ENCODE measurements around the gene YWHAE.
"Not testable (repeated sequence)": the region's sequence is repeated elsewhere in the genome, so short reads cannot be mapped to it uniquely, and the experiment has no call there.

Gene YWHAE

GRCh38 chr17:1399679-1400512, at the start of gene YWHAE:
TSS of gene YWHAE (minus strand) at chr17:1400222. CDS start at chr17:1400110, 112 bp downstream.
- DNase-seq (ENCODE audit: low read depth) = peak; percentile 98

- DNase-seq (ENCODE audit: low read depth) = no peak
Measured at GRCh38 chr17:1449412-1449967, 49.5 kb upstream of the YWHAE start.

GRCh38 chr17:1447052-1447451, 47.0 kb upstream of the YWHAE start:
- peak; percentile 40 for DNase-seq (ENCODE audit: low read depth)

GRCh38 chr17:1446201-1446600, 46.2 kb upstream of the YWHAE start:
- no peak for DNase-seq (ENCODE audit: low read depth)

- not testable (repeated sequence) for DNase-seq (ENCODE audit: low read depth)
Measured at GRCh38 chr17:1445695-1446094, 45.7 kb upstream of the YWHAE start.

GRCh38 chr17:1442721-1443120, 42.7 kb upstream of the YWHAE start:
- DNase-seq (ENCODE audit: low read depth) = not testable (repeated sequence)

- no peak for DNase-seq (ENCODE audit: low read depth)
Measured at GRCh38 chr17:1442187-1442586, 42.2 kb upstream of the YWHAE start.

- no peak for DNase-seq (ENCODE audit: low read depth)
Measured at GRCh38 chr17:1440921-1441320, 40.9 kb upstream of the YWHAE start.

GRCh38 chr17:1438593-1439083, 38.6 kb upstream of the YWHAE start:
- peak; percentile 65 for DNase-seq (ENCODE audit: low read depth)

- DNase-seq (ENCODE audit: low read depth) = no peak
Measured at GRCh38 chr17:1435326-1435725, 35.3 kb upstream of the YWHAE start.

- peak; percentile 36 for DNase-seq (ENCODE audit: low read depth)
Measured at GRCh38 chr17:1434150-1434549, 34.1 kb upstream of the YWHAE start.

GRCh38 chr17:1431631-1432104, 31.6 kb upstream of the YWHAE start:
- no peak for DNase-seq (ENCODE audit: low read depth)

- DNase-seq (ENCODE audit: low read depth) = peak; percentile 35
Measured at GRCh38 chr17:1423456-1424135, 23.6 kb upstream of the YWHAE start.

- DNase-seq (ENCODE audit: low read depth) = peak; percentile 99
Measured at GRCh38 chr17:1422885-1423284, 22.9 kb upstream of the YWHAE start.

- DNase-seq (ENCODE audit: low read depth) = no peak
Measured at GRCh38 chr17:1421470-1421869, 21.4 kb upstream of the YWHAE start.

- DNase-seq (ENCODE audit: low read depth) = no peak
Measured at GRCh38 chr17:1420981-1421380, 21.0 kb upstream of the YWHAE start.

- no peak for DNase-seq (ENCODE audit: low read depth)
Measured at GRCh38 chr17:1420163-1420562, 20.1 kb upstream of the YWHAE start.

- not testable (repeated sequence) for DNase-seq (ENCODE audit: low read depth)
Measured at GRCh38 chr17:1418476-1418875, 18.5 kb upstream of the YWHAE start.

GRCh38 chr17:1416414-1416813, 16.4 kb upstream of the YWHAE start:
- no peak for DNase-seq (ENCODE audit: low read depth)

- no peak for DNase-seq (ENCODE audit: low read depth)
Measured at GRCh38 chr17:1414634-1415033, 14.6 kb upstream of the YWHAE start.

GRCh38 chr17:1414001-1414574, 14.1 kb upstream of the YWHAE start:
- no peak for DNase-seq (ENCODE audit: low read depth)

GRCh38 chr17:1413281-1413791, 13.3 kb upstream of the YWHAE start:
- DNase-seq (ENCODE audit: low read depth) = peak; percentile 68

Data from ELR (cell line).